Kidney (tissue), 14 donors: ENCODE measurements around the gene GRPEL2. TPM values are rescaled to one million over a fixed set of nuclear protein-coding genes. Genes with fewer than 3 reads are reported as not detected.

Source experiments
- DNase-seq, 5 donors: peaks; one replicate each; pipeline ENCODE4 v3.0.0-alpha.2; 2013 to 2020
- FAIRE-seq: peaks from 2 replicates; lab custom pipeline; 2012; peaks lifted over from hg19 to GRCh38; lab: Jason Lieb, UNC
- H3K27ac ChIP-seq, 2 donors: one replicate each; pipeline ENCODE4 v1.7.0; 2013; ENCODE audit warnings: low read depth in 2 of 2, low read length in 2 of 2, inconsistent platforms in 1 of 2
- H3K27me3 ChIP-seq: one replicate; pipeline ENCODE4 v1.7.1; 2013; ENCODE audit warnings: low read length, inconsistent platforms; ENCODE audit not compliant: control insufficient read depth, insufficient read depth
- H3K36me3 ChIP-seq, 3 donors: one replicate each; pipeline versions ENCODE4 v1.7.0 to v1.7.1; 2013; ENCODE audit warnings: low read length in 3 of 3, control low read depth in 1 of 3, inconsistent platforms in 1 of 3; ENCODE audit not compliant: insufficient read depth in 3 of 3, control insufficient read depth in 2 of 3
- H3K4me1 ChIP-seq, 3 donors: one replicate each; pipeline versions ENCODE4 v1.7.0 to v1.7.1; 2013; ENCODE audit warnings: low read length in 3 of 3, inconsistent platforms in 1 of 3, low read depth in 1 of 3; ENCODE audit not compliant: control insufficient read depth in 2 of 3, insufficient read depth in 2 of 3
- H3K4me3 ChIP-seq, 3 donors: one replicate each; pipeline versions ENCODE4 v1.7.0 to v1.8.1; 2013; ENCODE audit warnings: low read length in 3 of 3, control low read depth in 1 of 3, inconsistent platforms in 1 of 3
- H3K9ac ChIP-seq, 3 donors: one replicate each; pipeline versions ENCODE4 v1.7.0 to v1.7.1; 2013; ENCODE audit warnings: low read length in 3 of 3, control low read depth in 1 of 3, inconsistent platforms in 1 of 3
- H3K9me3 ChIP-seq, 3 donors: one replicate each; pipeline versions ENCODE4 v1.7.0 to v1.7.1; 2013; ENCODE audit warnings: low read length in 3 of 3, control low read depth in 1 of 3, inconsistent platforms in 1 of 3; ENCODE audit not compliant: control insufficient read depth in 2 of 3, insufficient read depth in 1 of 3
- CTCF ChIP-seq: IDR thresholded peaks from 3 replicates; pipeline ENCODE4 v1.5.1; 2012; ENCODE audit warnings: mild to moderate bottlenecking, moderate library complexity, borderline replicate concordance; ENCODE audit not compliant: insufficient read depth; ENCODE audit errors: extremely low read depth
- intact Hi-C: fragments of 100-400 bp; cut with DNase I; formaldehyde crosslinking; loops from one replicate; pipeline ENCODE4 v1.11.1; 2022
- polyA plus RNA-seq: library from polyadenylated mRNA; stranded (reverse); fragments of 350-450 nt; fragmentation: Illumina TruSeq; extraction: RNeasy Lipid Tissue Mini Kit (QIAGEN cat#74804); gene quantifications from one replicate; pipeline ENCODE4 v1.2.3, GENCODE V29; 2014; ENCODE audit warnings: low read depth, low replicate concordance; ENCODE audit not compliant: insufficient read depth
- total RNA-seq: library from RNA; stranded (reverse); fragmentation: NEBNext Ultra II Directional; extraction: Animal tissue kit (Norgen Biotek cat#: 25700); gene quantifications from one replicate; pipeline ENCODE4 v1.2.1, GENCODE V29; 2021
- donor health status: control.
- donor health status: control.
- donor health status: control.
- donor health status: control.
- donor health status: control.
- donor health status: DM: yes; HTN: yes; CAD: no.
- donor health status: Normal renal cell carcinoma (clear cell type).

The GRPEL2 gene
- total and polyA plus RNA-seq, 2 donors from 2014 or later, result 7.6 to 16.9 TPM

GRCh38 chr5:149372932-149373331 lies 27.6 kb downstream of the GRPEL2 start:
- DNase-seq, result no peak
- intact Hi-C loops, result loop anchor here (10.0 kb wide), 1 partner anchor 62 kb away; no protein-coding TSS in a partner anchor
- Histone ChIP-seq H3K4me3 (no peak overlapping the region), H3K9ac (no peak overlapping the region), H3K36me3 (no peaks in the 10 kb centered on the region), H3K27me3 (no peaks in the 10 kb centered on the region), H3K9me3 (no peaks in the 10 kb centered on the region), H3K4me1 (peaks cover 0 to 4% (median 0%) of the 10 kb centered on the region in 3 donors), H3K27ac (no peak overlapping the region)
- TF ChIP-seq CTCF, result no peak
- FAIRE-seq, result no peak

DNA sequence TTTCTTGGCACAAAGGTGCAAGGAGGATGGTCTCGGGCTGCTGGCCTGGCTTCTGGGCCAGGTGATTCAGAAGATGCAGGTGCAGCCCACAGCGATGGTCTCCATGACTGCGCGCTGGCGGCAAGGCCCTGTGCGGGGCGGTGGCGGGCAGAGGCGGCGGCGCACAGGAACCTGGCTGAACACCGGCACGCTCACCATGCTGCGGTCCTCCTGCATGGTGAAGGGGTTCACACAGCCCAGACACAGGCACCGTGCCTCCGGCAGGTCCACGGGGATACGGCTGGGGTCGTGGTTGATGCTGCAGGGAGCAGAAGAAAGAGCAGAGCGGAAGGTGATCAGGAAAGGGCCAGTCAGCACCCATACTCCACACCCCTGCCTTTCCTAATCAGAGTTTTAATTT lies 29.0 kb downstream of the GRPEL2 start:
- Histone ChIP-seq H3K4me1 (peaks cover 0 to 4% (median 4%) of the 10 kb centered on the region in 3 donors), H3K36me3 (no peaks in the 10 kb centered on the region), H3K27me3 (no peaks in the 10 kb centered on the region), H3K4me3 (no peak overlapping the region), H3K9ac (no peak overlapping the region), H3K9me3 (no peaks in the 10 kb centered on the region), H3K27ac (no peak overlapping the region)
- TF ChIP-seq CTCF, result no peak
- no peak for DNase-seq
- FAIRE-seq, result no peak
- intact Hi-C loops, result loop anchor here (10.0 kb wide), 1 partner anchor 60 kb away; no protein-coding TSS in a partner anchor

DNA sequence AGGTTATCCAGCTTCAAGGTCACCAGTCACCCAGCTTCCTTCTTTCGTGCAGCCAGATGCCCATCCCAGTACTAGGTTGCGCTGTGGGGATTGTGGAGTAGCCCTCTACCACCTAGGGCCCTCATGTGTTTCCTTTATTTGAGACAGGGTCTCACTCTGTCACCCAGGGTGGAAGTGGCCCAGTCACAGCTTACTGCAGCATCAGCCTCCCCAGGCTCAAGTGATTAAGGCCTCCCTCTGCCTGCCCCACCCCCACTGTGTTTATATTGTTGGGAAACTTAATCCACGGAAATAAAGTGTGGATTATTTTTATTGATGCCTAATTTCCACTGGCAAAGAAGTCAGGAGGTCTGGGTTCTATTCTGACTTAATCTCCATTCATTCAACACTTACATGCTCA lies 29.5 kb downstream of the GRPEL2 start:
- FAIRE-seq, result no peak
- DNase-seq, result no peak
- Histone ChIP-seq H3K9ac (no peak overlapping the region), H3K36me3 (no peaks in the 10 kb centered on the region), H3K27ac (no peak overlapping the region), H3K4me3 (no peak overlapping the region), H3K4me1 (peaks cover 0 to 4% (median 4%) of the 10 kb centered on the region in 3 donors), H3K9me3 (no peaks in the 10 kb centered on the region), H3K27me3 (no peaks in the 10 kb centered on the region)
- TF ChIP-seq CTCF, result no peak
- intact Hi-C loops, result loop anchor here (10.0 kb wide), 1 partner anchor 60 kb away; no protein-coding TSS in a partner anchor

DNA sequence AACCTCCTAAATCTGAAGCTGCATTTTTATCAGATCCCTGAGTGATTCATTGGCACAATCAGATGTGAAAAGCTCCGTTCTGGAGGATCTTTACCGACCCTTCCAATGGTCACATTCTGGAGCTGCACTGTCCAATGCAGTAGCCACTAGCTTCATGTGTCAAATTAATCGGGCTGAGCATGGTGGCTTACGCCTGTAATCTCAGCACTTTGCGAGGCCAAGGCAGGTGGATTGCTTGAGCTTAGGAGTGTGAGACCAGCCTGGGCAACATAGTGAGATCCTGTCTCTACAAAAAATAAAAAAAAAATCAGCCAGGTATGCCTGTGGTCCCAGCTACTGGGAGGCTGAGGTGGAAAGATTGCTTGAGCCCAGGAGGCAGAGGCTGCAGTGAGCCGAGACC lies 30.1 kb downstream of the GRPEL2 start:
- Histone ChIP-seq H3K4me1 (peaks cover 0 to 4% (median 4%) of the 10 kb centered on the region in 3 donors), H3K27ac (no peak overlapping the region), H3K9ac (no peak overlapping the region), H3K9me3 (no peaks in the 10 kb centered on the region), H3K4me3 (no peak overlapping the region), H3K27me3 (no peaks in the 10 kb centered on the region), H3K36me3 (no peaks in the 10 kb centered on the region)
- DNase-seq (no peak), FAIRE-seq (no peak)
- intact Hi-C loops, result loop anchor here (10.0 kb wide), 1 partner anchor 59 kb away; no protein-coding TSS in a partner anchor
- no peak for TF ChIP-seq CTCF
